CD4-positive, alpha-beta T cell treated with Interleukin-15 for 1 hour (primary cell): Measurements from ENCODE around the gene LYZL1.
"Not testable (repeated sequence)": the region's sequence is repeated elsewhere in the genome, so short reads cannot be mapped to it uniquely, and the experiment has no call there.

Source experiments
- DNase-seq: peaks from one replicate; pipeline ENCODE4 v3.0.0-alpha.2; 2020

LYZL1 gene

DNA sequence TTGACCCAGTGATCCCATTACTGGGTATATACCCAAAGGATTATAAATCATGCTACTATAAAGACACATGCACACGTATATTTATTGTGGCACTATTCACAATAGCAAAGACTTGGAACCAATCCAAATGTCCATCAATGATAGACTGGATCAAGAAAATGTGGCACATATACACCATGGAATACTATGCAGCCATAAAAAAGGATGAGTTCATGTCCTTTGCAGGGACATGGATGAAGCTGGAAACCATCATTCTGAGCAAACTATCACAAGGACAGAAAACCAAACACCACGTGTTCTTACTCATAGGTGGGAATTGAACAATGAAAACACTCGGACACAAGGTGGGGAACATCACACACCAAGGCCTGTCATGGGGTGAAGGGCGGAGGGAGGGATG, 48.7 kb downstream of the LYZL1 start:
- DNase-seq = not testable (repeated sequence)

DNA sequence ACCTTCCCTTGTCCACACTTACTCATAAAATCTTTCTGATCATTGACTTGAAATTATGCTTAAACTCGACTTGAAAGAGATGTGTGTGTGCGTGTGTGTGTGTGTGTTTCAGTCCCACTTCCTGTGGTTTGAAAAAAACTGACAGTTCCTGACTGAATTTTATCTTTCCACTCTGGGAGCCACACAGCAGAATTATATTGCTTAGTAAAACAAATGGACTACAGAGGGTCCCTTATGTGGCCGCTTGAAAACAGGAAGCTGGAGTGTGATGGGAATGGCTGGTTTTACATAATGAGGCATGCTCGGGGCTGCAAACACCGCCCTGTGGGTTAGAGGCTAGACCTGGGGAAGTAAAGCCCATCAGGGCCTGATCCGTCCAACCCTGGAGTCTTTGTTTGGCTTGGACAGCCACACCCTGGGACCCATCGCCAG, 54.8 kb downstream of the LYZL1 start:
- no peak for DNase-seq

DNA sequence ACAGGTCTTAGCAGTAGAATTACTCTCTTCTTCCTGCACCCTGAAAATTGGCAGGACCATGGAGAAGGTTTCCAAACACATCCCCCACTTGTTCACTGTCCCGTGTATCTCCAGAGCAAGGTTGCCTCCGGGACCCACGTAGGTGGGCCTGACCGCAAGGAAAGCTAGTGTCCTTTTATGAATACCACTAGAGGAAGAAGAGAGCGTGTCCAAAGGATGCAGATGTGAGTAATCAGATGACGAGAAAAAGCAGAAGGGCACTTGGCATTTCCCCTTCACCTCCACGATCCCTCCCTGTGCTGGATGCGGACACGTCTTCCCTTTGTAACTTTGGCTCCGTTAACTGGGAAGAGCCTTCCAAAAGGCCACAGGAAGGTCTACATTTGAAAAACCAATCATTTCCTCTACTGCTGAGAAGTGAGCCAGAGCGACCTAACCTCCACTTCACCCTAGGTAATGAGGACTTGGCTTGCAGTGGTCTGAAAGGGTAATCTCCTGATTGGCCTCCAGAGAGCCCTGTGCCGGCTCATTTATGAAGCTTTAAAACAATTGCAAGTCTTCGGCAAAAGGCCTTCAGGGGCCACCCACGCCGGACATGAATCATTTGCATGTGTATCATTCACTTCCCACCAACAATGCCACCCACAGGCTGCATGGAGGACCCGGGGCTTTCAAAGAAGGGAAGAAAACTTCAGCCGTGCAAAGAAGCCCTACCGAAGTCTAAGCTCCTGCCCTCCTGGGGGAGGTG, 55.4 kb downstream of the LYZL1 start:
- DNase-seq = no peak

GRCh38 chr10:29345144-29345909, 56.5 kb downstream of the LYZL1 start:
- DNase-seq = no peak

GRCh38 chr10:29345910-29346209, 57.0 kb downstream of the LYZL1 start:
- no peak for DNase-seq

GRCh38 chr10:29346296-29347001, 57.6 kb downstream of the LYZL1 start:
- no peak for DNase-seq

- DNase-seq = no peak
Observed at GRCh38 chr10:29348836-29349235, 60.0 kb downstream of the LYZL1 start.

GRCh38 chr10:29353305-29353704, 64.4 kb downstream of the LYZL1 start:
- no peak for DNase-seq

DNA sequence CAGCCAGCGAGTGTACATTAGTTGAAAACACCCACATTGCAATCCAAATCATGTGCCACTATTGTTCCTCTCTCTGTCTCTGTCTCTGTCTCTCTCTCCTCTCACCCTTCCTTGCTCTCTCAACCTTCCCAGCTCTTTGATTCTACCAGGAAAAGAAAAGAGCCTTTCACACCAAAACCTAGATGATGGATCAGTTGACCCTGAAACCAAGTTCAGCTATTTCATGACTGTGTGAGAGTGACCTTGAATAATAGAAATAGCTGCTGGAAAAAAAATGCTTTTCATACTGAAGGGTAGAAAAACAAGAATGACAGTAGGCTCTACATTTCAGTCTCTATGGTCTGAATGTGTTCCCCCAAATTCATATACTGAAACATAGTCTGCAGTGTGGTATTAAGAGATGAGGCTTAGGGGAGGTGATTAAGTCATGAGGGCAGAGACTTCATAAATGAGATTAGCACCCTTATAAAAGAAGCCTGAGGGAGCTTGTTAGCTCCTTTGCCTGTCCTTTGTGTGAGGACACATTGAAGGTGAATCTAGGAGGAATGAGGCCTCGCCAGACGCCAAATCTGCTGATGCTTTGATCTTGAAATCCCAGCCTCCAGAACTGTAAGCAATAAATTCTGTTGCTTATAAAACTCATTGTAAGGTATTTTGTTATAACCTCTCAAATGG, 65.2 kb downstream of the LYZL1 start:
- DNase-seq = no peak

- no peak for DNase-seq
Observed at GRCh38 chr10:29355411-29355991, 66.6 kb downstream of the LYZL1 start.

DNA sequence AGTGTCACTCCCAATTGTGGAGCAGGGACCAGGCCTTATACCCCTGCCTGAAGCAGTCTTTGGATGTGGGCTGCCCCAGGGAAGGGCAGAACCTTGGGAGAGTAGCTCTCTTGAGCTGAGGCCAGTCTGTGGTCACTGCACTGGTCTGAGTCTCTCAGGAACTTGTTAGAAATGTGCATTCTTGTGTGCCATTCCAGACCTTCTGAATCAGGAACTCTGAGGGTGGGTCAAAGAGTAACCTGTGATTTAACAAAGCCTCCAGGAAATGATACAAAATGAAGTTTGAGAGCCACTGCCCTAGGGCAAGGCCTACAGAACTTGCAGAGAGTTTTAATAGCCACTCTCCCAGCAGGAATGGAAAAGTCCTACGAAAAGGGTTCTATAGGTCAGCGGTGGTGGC, 68.1 kb downstream of the LYZL1 start:
- no peak for DNase-seq

- DNase-seq = no peak
Observed at GRCh38 chr10:29358010-29358616, 69.2 kb downstream of the LYZL1 start.

- DNase-seq = not testable (repeated sequence)
Observed at GRCh38 chr10:29360215-29360853, 71.5 kb downstream of the LYZL1 start.
